Parathyroid adenoma (tissue), 2 donors: Measurements from ENCODE around the gene VPS37C.

Experiments used
- H2AFZ ChIP-seq: fragments of 300-600 bp; sonication (generic); one replicate; pipeline ENCODE4 v1.7.0; 2017; ENCODE audit warnings: antibody characterized with exemption, mild to moderate bottlenecking
- H3K27ac ChIP-seq: fragments of 300-600 bp; sonication (generic); one replicate; pipeline ENCODE4 v1.7.0; 2017
- H3K27me3 ChIP-seq: fragments of 300-600 bp; sonication (generic); one replicate; pipeline ENCODE4 v1.7.0; 2017; ENCODE audit warnings: low read length; ENCODE audit not compliant: control insufficient read depth, insufficient read depth
- H3K36me3 ChIP-seq: fragments of 300-600 bp; sonication (generic); one replicate; pipeline ENCODE4 v1.7.0; 2017; ENCODE audit warnings: low read length; ENCODE audit not compliant: control insufficient read depth, insufficient read depth
- H3K4me1 ChIP-seq: fragments of 300-600 bp; sonication (generic); one replicate; pipeline ENCODE4 v1.7.0; 2017; ENCODE audit warnings: control low read depth
- H3K4me2 ChIP-seq: fragments of 300-600 bp; sonication (generic); one replicate; pipeline ENCODE4 v1.7.0; 2017; ENCODE audit warnings: low read length
- H3K4me3 ChIP-seq: fragments of 300-600 bp; sonication (generic); one replicate; pipeline ENCODE4 v1.7.0; 2017; ENCODE audit warnings: low read depth, low read length
- H3K79me2 ChIP-seq: fragments of 300-600 bp; sonication (generic); one replicate; pipeline ENCODE4 v1.7.0; 2017; ENCODE audit warnings: control low read depth
- H3K9ac ChIP-seq: fragments of 300-600 bp; sonication (generic); one replicate; pipeline ENCODE4 v1.7.0; 2017; ENCODE audit warnings: mild to moderate bottlenecking
- H3K9me3 ChIP-seq: fragments of 300-600 bp; sonication (generic); one replicate; pipeline ENCODE4 v1.7.0; 2017; ENCODE audit warnings: low read length; ENCODE audit not compliant: control insufficient read depth
- TF ChIP-seq, protein P1 (sequence below): fragments of 300-600 bp; sonication (generic); IDR thresholded peaks from one replicate; pipeline ENCODE4 v1.7.0; 2017; ENCODE audit warnings: antibody characterized with exemption, mild to moderate bottlenecking
- donor health status: primary hyperparathyroidism.

The VPS37C gene

DNA sequence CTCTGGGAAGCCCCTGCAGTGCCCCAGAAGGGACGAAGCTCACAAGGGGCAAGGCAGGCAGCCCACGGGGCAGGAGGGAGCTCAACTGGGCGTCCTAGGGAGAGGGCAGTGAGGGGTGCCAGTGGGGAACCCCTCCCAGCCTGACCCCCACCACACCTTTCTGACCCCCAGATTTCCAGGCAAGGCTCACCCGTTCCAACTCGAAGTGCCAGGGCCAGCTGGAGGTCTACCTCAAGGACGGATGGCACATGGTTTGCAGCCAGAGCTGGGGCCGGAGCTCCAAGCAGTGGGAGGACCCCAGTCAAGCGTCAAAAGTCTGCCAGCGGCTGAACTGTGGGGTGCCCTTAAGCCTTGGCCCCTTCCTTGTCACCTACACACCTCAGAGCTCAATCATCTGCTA is 43.2 kb downstream of the VPS37C start:
- TF ChIP-seq, protein P1, sequence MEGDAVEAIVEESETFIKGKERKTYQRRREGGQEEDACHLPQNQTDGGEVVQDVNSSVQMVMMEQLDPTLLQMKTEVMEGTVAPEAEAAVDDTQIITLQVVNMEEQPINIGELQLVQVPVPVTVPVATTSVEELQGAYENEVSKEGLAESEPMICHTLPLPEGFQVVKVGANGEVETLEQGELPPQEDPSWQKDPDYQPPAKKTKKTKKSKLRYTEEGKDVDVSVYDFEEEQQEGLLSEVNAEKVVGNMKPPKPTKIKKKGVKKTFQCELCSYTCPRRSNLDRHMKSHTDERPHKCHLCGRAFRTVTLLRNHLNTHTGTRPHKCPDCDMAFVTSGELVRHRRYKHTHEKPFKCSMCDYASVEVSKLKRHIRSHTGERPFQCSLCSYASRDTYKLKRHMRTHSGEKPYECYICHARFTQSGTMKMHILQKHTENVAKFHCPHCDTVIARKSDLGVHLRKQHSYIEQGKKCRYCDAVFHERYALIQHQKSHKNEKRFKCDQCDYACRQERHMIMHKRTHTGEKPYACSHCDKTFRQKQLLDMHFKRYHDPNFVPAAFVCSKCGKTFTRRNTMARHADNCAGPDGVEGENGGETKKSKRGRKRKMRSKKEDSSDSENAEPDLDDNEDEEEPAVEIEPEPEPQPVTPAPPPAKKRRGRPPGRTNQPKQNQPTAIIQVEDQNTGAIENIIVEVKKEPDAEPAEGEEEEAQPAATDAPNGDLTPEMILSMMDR: no peak
- Histone ChIP-seq H3K4me2 (no peak overlapping the region), H2AFZ (no peak overlapping the region), H3K4me1 (no peaks in the 10 kb centered on the region), H3K27ac (no peak overlapping the region), H3K36me3 (no peaks in the 10 kb centered on the region), H3K9ac (no peak overlapping the region), H3K79me2 (no peaks in the 10 kb centered on the region), H3K27me3 (no peaks in the 10 kb centered on the region), H3K9me3 (no peaks in the 10 kb centered on the region), H3K4me3 (no peak overlapping the region)

DNA sequence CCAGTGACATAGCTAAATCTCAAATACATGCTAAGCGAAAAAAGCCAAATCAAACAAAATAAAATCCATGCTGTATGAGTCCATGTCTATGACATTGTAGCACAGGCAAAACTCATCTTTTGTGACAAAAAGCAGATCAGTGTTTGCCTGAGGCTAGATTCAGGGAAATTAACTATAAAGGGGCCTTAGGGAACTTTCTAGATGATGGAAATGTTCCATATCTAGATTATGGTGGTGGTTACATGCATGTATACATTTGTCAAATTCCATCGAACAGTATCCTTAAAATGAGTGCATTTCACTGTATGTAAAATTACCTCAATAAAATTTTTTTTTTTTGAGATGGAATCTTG is 44.1 kb downstream of the VPS37C start:
- Histone ChIP-seq H3K27me3 (no peaks in the 10 kb centered on the region), H3K9ac (no peak overlapping the region), H3K4me1 (no peaks in the 10 kb centered on the region), H3K4me3 (no peak overlapping the region), H3K4me2 (no peak overlapping the region), H3K9me3 (no peaks in the 10 kb centered on the region), H3K36me3 (no peaks in the 10 kb centered on the region), H3K79me2 (no peaks in the 10 kb centered on the region), H3K27ac (no peak overlapping the region), H2AFZ (no peak overlapping the region)
- TF ChIP-seq, protein P1: no peak

DNA sequence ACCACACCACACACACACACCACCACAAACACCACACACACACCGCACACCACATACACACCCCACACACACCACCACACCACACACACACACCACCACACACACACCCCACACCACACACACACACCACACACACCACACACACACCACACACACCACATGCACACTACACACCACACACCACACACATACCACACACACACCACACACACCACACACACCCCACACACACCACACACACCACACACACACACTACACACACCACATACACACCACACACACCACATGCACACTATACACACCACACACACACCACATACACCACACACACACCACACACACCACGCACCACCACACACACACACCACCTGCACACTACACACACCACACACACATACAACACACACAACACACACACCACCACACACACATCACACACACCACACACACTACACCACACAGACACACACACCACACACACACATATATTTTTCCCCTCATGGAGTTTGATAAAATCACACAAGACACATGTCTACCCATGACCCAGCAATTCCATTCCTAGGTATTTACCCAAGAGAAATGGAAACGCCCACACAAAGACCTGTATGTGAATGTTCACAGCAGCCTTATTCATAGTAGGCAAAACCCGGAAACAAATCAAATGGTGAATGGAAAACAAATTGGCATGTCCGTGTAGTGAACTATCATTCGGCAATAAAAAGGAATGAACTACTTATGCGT is 44.6 kb downstream of the VPS37C start:
- H3K79me2 ChIP-seq: no peaks in the 10 kb centered on the region
- H3K4me1 ChIP-seq: no peaks in the 10 kb centered on the region
- H3K36me3 ChIP-seq: no peaks in the 10 kb centered on the region
- H3K27ac ChIP-seq: no peak overlapping the region
- H3K27me3 ChIP-seq: no peaks in the 10 kb centered on the region
- H2AFZ ChIP-seq: no peak overlapping the region
- TF ChIP-seq, protein P1: no peak
- no peak overlapping the region for H3K9ac ChIP-seq
- H3K9me3 ChIP-seq: no peaks in the 10 kb centered on the region
- no peak overlapping the region for H3K4me3 ChIP-seq
- H3K4me2 ChIP-seq: no peak overlapping the region

DNA sequence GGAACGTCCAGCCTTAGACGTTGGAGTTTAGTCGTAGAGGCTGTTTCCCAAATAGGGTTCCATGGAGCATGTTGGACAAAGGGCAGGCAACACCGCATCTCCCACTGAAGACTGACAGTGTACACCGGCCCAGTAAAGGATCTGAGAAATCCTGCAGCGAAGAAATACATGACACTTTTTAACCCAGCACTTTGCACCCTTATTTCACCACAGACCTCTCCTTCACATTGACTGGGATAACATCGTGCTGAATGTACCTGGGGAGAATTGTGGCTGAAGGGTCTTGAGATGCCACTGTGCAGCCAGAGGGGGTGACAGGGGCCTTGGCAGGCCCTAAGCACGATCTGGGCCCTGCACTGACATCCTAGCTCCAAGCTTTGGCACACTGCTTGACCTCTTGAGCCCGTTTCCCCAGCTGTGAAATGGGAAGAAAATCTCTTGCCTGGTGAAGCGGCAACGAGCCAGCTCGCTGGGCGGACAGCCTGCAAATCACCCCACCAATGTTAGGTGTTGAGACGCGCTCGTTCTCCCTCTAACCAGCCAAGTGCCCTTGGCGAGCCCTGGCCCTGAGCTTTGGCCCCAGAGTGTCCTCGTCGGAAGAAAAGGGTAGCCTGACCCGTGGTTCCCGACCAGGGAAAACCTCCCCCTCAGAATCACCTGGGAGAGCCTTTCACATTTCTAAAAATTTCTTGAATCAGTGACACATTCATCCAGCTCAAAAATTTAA is 45.6 kb downstream of the VPS37C start:
- Histone ChIP-seq H3K79me2 (no peaks in the 10 kb centered on the region), H3K4me1 (no peaks in the 10 kb centered on the region), H3K36me3 (no peaks in the 10 kb centered on the region), H3K27me3 (no peaks in the 10 kb centered on the region), H2AFZ (no peak overlapping the region), H3K4me3 (no peak overlapping the region), H3K9me3 (no peaks in the 10 kb centered on the region), H3K27ac (no peak overlapping the region), H3K9ac (no peak overlapping the region), H3K4me2 (no peak overlapping the region)
- TF ChIP-seq, protein P1: no peak
